GM21423 (cell line): Measurements from ENCODE around the gene ZNF124.

Source experiments
- ATAC-seq: cut with Tn5 transposase; IDR thresholded peaks from one replicate; pipeline ENCODE4 v1.9.1; 2021; ENCODE audit warnings: mild to moderate bottlenecking, moderate library complexity; ENCODE audit not compliant: unreplicated experiment

The ZNF124 gene

DNA sequence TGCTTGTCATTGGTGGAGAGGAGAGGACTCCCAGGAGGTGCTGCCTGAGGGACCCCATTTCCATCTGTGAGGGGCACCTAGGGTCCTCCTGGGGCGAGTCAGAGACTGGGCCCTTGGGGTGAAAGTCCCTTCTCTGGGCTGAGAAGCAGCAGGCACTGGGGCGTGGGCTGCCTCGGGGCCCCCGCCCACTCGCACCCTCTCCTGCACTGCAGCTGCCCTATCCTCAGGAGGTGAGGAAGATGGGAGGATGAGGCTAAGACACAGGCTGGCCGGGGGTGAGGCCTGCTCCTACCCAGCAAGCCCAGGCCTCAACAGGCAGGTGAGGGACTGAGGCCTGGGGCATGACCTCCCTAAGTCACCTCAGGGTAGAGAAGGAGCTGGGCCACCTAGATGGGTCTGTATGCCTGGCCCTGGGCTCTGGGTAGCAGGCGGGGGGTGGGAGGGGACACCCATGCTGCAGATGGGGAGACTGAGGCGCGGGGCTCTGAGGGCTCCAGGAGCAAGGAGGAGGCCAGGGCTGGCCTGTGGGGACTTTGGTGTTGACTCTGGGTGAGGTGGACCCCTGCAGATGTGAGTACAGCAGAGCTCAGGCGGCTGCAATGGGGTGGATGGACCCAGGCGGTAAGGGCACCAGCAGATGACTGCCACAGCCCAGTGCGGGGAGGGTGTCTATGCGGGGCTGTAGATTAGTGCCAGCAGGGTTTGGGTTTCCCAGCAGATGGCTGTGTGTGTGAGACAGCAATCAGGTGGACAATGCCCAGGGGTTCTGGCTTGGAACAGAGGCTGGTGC lies 57.3 kb downstream of the ZNF124 start:
- no peak for ATAC-seq

DNA sequence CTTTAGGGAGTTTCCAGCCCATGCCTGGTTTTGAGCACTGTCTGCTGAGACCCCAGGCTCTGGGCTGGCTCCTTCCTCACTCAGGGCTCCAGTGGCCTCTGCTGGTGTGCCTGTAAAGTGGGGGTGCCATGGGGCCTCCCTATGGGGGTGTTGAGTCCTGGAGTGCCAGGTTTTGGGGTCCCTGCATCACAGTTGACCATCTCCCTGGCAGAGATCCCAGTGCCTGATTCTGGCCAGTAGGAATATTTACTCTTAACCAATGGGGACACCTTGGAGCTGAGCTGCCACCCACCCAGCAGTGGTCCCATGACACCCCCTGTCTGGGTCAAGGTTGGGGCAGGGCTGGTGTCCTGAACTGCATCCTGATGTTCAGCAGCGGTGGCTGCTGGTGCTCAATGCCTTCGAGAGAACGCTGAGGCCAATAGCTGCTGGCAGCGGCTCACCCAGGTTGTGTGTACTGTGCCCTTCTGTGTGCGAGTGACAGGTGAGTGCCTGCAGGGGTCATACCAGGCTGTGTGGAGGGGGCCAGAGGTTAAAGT lies 58.0 kb downstream of the ZNF124 start:
- ATAC-seq, result no peak

DNA sequence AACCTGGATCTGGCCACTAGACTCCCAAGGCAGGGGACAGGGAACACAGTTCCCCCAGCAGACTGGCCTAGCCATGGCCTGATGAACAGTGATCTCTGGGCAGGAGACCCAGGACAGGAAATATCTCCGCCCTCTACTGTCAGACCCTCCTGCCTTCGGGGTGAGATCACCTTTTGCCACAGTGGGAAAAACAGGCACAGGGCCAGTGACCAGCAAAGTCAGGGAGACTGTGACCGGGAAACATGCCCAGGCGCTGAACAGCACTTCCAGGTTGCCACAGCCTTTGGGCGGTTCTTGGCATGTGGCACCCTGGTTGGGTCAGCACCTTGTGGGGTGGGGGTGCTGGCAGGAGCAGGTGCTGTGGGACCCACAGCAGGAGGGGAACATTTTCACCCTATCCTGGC lies 58.7 kb downstream of the ZNF124 start:
- no peak for ATAC-seq

DNA sequence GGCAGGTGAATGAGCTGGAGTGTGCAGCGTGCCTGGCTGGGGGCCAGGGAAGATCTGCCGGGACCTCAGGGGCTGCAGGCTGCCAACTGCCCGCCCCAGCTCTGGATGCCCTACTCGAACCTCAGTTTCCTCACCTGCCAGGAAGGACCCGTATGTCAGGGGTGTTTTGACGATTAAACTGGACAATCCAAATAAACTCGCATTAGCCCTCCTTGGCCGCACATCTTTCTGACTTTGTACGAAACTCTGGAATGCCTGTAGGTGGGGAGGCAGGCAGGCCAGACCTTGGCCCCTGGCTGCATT lies 59.4 kb downstream of the ZNF124 start:
- ATAC-seq, result no peak

DNA sequence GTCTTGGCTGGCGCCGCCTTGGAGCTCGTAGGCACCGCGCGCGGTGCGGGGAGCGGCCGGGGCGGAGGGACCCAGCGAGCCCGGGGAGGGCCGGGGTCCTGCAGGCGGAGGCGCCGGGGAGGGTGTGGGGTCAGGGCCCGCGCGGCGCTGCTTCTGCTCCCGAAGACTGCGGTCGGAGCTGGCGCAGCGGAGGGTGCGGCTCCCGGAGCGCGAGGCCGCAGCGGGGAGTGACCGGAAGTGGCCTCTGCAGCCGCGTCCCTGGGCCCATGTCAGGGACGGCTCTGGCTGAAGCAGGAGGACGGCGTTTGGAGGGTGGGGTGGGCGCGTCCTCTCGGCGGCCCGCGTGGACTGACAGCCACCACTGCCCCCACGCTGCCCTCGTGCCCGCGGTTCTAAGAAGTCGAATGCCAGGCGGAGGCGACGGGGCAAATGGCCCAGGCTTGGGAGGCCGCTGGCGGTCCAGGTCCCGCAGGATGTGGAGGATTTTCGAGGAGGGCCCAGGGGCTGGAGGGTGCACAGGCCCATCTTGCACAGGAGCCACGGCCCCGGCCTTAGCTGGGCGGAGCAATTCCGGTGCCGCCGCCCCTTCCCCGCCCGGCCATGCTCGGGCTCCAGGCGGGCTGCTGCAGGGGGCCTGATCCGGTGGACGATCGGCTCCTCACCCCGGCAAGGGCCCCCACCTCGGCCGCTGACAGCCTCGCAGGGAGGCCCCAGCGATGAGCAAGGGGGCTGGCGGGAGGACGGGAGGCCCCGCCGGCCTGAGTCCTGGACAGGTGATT lies 59.9 kb downstream of the ZNF124 start:
- ATAC-seq, result no peak

DNA sequence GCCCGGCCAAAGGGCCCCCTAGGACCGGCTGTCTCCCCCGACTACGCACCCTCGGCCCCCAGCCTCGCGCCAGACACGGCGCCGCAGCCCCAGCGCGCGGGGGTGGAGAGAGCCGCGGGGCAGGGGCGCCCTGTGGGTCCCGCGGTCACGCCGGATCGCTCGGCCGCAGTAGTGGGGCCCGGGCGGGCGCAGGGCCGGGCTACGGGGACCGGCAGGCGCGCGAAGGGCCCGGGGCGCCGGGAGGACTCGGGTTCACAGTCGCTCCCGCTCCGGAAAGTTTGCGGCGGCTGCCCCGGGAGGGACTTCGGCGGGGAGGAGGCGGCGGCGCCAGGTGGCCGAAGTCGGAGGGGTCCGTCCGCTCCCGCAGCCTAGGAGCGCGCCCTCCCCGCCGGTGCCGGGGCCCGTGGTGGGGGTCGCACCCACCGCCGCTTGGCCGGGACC lies 60.5 kb downstream of the ZNF124 start:
- ATAC-seq, result no peak

DNA sequence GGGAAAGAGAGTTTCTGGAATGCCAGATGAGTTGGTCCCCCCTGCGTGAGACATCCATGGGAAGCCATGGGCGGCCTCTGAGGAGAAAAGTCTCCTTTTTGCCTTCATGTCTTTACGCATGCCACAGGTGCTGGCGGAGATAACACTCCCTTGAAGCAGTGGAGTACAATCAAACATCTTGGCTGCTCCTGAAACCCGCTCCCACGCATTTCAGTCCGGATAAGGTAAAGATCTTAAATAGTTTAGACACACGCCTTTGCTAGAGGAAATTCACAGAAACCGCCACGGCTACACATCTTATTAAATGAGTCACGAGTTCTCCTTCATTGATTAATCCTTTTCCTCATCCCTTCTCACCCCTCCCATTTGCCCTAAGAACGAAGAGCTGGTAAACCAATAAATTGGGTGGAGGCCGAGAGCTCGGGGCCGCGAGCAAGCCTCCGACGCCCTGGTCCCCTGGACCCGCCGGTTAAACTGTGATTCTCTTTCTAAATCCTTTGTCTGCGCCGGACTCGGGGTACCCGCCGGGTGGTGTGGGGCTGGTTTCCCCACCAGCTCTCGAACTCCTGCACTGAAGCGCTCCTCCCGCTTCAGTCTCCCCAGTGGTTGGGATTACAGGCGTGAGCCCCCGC lies 61.1 kb downstream of the ZNF124 start:
- no peak for ATAC-seq

DNA sequence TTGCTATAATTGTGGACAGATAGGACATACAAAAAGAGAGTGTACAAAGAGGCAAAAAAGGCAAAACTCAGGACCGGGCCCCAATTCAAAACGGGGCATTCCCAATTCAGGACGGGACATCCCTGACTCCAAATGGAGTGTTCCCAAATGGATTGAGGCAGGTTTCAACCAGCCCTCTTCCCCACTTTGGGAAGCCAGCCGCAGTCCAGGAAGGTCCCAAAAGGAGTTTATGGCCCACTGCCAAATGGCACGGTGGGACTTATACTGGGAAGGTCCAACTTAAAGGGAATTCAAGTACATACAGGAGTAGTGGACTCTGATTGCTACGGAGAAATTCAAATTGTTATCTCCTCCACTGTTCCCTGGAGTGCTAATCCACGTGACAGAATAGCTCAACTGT lies 64.1 kb downstream of the ZNF124 start:
- no peak for ATAC-seq

DNA sequence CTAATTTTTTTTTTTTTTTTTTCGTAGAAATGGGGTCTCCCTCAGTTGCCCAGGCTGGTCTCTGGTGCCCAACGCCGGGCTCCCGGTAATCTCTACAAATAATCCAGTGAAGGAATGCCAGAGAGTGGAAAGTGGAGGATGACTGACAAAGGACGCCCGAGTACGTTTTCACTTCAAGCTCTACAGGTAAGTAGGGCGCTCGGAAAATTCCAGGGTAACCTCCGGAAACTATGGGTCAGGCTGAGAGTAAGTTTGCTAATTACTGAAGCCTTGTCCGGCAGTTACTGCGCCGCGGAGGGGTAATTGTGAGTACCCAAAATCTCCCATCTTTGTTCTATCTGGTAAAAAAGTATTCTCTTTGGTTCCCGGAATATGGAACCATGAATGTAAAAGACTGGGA lies 65.9 kb downstream of the ZNF124 start:
- ATAC-seq, result no peak
